ENCODE results near the gene ZNF213.
A peak's percentile ranks its signal among the peaks of the same experiment; 100 is the strongest.

ZNF213 gene

GRCh38 chr16:3099732-3100499 lies 34.9 kb upstream of the ZNF213 start:
- peak in 38 of 51 donors; percentile 5 to 65 (median 30) for DNase-seq

DNA sequence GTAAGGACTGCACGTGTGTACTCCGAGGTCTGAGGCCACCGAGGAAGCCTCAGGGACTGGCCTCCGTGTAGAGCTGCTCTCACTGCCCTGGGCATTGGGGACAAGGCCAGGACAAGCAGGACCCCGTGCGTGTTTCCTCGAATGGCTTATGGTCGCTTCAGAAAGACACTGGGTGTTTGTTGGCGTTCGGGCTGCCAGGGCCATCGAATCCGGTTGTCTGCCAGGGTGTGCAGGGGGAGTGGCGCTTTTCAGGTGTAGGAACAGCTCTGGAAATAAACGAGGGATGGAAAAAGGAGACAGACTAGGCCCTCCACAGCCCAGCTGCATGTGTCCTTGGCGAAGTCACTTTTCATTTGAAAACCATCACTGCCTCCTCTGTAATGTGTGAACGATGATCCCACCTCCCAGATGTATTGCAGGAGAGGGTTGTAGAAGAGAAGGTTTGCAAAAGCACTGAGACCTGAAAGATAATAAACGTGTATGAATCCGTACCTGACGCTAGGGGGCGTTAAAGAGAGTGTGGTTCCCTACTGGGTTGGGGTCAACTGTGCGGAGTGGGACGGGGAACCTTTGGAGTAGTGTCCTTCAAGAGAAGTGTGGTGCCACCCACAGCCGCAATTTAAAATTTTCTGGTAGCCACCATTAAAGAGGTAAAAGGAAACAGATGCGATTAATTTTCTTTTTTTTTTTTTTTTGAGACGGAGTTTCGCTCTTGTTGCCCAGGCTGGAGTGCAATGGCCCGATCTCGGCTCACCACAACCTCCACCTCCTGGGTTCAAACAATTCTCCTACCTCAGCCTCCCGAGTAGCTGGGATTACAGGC lies 33.6 kb upstream of the ZNF213 start:
- peak in 1 of 51 donors; percentile 4 for DNase-seq

DNA sequence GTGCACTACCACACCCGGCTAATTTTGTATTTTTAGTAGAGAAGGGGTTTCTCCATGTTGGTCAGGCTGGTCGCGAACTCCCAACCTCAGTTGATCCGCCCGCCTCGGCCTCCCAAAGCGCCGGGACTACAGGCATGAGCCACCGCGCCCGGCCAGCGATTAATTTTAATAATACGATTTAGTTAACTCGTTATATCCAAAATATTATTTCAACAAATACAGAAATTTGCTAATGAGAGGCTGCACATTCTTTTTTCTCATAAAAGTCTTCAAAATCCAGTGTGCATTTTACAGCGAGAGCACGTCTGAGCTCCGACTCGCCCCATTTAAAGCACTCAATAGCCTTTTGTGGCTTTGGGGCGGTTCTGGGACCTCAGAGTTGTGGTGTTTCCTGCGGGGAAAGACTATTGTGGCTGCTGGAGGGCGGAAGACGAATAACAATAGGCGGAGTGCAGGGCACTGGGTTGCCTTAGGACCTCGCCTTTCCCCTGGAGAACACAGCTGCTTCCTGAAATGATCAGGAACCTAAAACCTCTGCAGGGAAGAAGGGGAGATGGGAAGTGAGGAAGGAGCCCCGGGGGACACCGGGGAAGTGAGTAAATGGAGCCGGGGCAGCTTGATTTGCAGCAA lies 32.9 kb upstream of the ZNF213 start:
- DNase-seq, result no peak

DNA sequence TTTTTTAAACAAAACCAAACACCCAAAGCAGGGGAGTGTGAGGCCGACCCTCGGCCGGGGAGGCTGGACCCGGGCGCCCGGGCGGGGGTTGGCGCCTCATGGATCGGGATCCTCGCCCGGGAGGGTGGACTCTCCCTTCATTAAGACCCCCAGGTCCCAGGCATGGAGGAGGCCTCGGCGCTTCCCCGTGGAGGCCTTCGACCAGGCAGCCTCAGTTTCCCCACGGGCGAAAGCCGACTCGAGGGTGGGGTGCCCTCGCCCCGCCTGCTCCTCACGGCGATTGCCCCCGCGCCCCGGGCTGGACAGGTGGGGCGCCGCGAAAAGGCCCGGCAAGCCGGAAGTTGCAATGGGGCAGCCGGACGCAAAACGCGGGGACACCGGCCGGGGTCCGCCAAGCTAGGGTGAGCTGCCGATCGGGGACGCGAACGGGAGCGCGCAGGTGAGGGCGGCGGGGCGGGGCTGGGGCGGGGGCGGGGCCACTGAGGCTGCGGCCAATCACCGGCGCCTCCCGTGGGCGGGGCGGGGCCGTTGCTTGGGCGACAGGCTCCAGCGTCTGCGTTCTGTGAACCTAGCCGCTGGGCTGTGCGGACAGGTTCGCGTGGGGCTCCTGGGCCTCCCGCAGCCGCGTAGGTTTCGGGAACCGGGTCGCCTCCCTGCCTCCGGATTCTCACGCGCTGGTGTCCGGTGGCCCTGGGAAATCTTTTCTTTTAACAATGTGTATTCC lies 28.5 kb upstream of the ZNF213 start:
- peak; percentile 15 to 94 (median 83) for DNase-seq

GRCh38 chr16:3112058-3112880 lies 22.6 kb upstream of the ZNF213 start, which contains the start of gene ZNF205:
Gene ZNF205, plus strand, starts transcription at chr16:3112586. Its CDS starts 845 bp downstream, at chr16:3113431.
- DNase-seq, result peak; percentile 13 to 84 (median 58)

DNA sequence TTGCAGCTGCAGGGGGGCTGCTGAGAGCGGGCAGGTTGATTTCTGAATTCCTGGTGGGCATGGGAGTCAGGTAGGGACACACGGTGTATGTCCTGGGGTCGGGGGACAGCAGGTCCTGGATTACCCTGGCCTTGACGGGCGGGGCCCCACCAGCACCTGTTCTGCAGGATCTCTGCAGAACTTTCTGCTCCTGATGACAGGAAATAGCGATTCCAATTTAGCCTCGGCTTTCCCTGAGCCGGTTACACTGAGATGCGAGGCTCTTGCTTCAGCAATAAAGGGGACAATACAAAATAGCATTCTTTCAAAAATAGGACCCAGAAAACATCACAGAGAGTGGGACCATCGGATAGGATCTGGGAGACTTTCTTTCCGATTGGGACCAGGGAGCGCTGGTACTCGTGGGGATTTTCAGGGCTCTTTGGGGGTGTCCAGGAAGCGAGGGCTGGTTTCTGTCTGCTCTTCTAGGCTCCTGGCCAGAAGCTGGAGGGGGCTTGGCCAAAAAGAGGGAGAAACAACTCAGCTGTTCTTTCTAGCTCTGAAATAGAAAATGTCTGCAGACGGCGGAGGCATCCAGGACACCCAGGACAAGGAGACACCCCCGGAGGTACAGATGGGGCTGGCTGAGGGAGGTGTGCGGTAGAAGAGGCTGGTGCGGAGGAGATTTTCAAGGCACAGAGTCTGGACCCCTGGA lies 21.8 kb upstream of the ZNF213 start:
- peak in 3 of 51 donors; percentile 11 to 25 (median 13) for DNase-seq

DNA sequence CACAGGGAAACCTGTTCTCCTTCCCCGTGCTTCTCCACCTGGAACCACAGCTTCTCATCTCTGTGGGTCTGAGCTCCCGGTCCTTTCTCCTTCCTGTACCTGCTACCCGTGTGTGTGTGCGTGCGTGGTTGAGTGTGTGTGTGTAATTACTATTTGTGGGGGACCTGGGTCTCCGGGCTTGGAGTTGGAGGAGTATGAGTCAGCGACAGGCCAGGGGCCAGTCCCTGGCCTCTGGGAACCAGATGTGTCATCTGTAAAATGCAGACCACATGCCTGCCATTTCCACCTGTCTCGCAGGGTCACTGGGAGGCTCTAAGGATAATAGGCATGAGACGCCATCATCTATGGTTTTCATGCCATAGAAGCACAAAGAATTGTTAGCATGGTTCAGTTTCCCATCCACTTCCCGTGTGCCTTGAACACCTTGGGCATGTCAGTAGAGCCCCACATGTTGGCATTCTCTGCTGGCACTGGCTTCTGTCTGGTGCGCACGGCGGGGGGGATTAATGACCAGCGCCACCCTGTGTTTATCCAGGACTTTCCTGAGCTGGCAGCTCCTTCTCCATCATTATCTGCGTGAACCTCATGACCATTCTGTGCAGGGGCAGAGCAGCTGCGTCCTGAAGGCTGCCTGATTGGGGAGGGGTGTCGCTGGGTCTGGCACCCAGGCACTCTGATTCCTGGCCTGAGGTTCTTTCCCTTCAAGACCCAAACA lies 20.9 kb upstream of the ZNF213 start:
- DNase-seq, result no peak

DNA sequence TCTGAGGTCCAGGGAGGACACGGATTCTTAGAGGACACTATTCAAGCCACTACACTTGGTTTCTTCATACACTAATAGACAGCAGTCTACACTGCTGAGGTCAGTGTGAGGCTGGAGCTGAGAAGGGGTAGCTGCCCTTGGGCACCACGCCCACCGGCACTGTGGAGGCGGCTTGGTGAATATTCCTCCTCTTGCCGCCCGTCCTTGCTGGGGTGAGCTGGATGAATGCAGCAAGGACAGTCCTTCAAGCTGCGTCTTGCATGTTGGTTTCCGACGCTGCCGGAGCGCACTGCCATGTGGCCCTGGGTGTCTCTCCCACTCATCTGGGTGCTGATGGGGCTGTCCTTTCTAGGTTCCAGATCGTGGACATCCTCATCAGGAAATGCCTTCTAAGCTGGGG lies 19.8 kb upstream of the ZNF213 start:
- DNase-seq, result no peak

DNA sequence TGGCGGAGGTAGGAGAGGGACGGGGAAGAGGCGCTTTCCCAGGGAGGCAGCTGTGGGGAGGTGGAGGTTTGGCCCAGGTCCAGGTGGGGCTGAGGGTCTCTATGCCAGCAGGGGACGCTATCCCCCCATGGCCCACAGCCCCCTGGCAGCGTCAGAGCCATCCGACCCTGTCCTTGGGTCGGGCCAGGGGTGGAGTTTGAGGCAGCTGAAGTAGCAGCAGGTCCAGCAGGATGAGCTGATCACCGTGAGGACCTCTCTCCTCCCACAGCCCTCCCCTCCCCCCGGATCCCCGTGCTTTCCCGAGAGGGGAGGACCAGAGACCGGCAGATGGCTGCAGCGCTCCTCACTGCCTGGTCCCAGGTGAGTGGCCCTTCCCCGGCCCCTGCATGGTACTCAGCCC lies 19.3 kb upstream of the ZNF213 start:
- no peak for DNase-seq

GRCh38 chr16:3118204-3118790 lies 16.5 kb upstream of the ZNF213 start:
- DNase-seq, result no peak

- no peak for DNase-seq
Observed at GRCh38 chr16:3118846-3119245, 16.0 kb upstream of the ZNF213 start.

DNA sequence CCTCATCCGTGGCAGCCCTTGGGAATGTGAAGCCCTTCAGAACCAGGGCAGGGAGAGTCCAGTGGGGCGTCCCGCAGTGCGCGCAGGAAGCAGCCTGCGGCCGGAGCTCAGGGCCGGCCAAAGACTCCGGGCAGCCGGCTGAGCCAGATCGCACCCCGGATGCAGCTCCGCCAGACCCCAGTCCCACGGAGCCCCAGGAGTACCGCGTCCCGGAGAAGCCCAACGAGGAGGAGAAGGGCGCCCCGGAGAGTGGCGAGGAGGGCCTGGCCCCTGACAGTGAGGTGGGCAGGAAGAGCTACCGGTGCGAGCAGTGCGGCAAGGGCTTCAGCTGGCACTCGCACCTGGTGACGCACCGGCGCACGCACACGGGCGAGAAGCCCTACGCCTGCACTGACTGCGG lies 15.5 kb upstream of the ZNF213 start:
- DNase-seq, result no peak

- DNase-seq, result no peak
Observed at GRCh38 chr16:3119701-3120408, 15.0 kb upstream of the ZNF213 start.

DNA sequence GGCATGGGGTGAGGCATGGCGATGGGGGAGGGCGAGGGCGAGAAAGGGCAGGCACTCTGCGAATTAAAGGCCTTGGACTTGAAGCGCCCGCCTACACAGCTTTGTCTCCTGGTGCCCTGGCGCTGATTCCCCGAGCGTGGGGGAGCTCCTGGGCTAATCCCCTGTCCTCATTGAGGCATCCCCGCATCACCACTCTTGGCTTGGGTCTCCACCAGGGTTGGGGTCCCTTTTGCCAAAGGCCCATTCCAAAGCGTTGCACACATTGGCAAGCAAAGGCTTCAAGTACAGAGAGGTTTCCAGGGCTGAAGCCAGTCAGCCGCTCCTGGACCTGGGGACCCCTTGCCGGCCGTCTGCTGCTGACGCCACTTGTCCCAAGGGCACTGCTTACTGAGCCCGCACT lies 14.4 kb upstream of the ZNF213 start:
- DNase-seq, result no peak

GRCh38 chr16:3121851-3122467 lies 12.9 kb upstream of the ZNF213 start:
- peak in 1 of 51 donors; percentile 2 for DNase-seq

GRCh38 chr16:3122926-3123570 lies 11.8 kb upstream of the ZNF213 start:
- peak in 1 of 51 donors; percentile 10 for DNase-seq

All from hypothalamus (tissue), 51 donors.